Activated naive CD4-positive, alpha-beta T cell treated with anti-CD3 and anti-CD28 coated beads, Interleukin-2, amount 50 U/mL, for 24 hours (primary cell): ENCODE data around the gene ELOVL6.
A peak's percentile ranks its signal among the peaks of the same experiment; 100 is the strongest.

Experiments
- H3K27ac Mint-ChIP-seq: one replicate; pipeline ENCODE4 v1.8.0; 2021; ENCODE audit warnings: mild to moderate bottlenecking, mixed read lengths
- H3K27me3 Mint-ChIP-seq: one replicate; pipeline ENCODE4 v1.8.0; 2021; ENCODE audit warnings: mixed read lengths
- H3K36me3 Mint-ChIP-seq: one replicate; pipeline ENCODE4 v1.8.0; 2021; ENCODE audit warnings: mixed read lengths
- H3K4me1 Mint-ChIP-seq: one replicate; pipeline ENCODE4 v1.8.0; 2021; ENCODE audit warnings: mixed read lengths
- H3K4me3 Mint-ChIP-seq: one replicate; pipeline ENCODE4 v1.8.0; 2021; ENCODE audit warnings: mild to moderate bottlenecking, mixed read lengths
- H3K9me3 Mint-ChIP-seq: one replicate; pipeline ENCODE4 v1.8.0; 2021; ENCODE audit warnings: mixed read lengths

ELOVL6 gene

DNA sequence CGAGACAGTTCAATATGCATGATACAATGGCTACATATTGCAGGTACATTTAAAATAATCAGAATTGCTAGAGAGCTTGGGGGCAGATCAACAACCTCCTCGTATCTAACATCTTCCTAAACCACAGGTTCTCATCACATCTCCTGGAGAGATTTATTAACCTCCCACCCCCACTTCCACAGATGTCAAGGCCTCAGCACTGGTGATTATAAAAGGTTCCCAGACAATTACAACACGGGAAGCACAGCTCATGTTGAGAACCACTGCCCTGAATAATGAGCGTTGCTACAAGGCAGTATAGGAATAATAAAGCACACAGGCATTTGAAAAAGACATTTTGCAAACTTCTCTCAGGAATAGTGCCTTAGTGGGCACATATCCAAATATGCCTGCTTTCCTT lies 42.8 kb downstream of the ELOVL6 start:
- H3K36me3 Mint-ChIP-seq = no peaks in the 10 kb centered on the region
- no peaks in the 10 kb centered on the region for H3K4me1 Mint-ChIP-seq
- H3K27me3 Mint-ChIP-seq = no peaks in the 10 kb centered on the region
- no peak overlapping the region for H3K4me3 Mint-ChIP-seq
- no peaks in the 10 kb centered on the region for H3K9me3 Mint-ChIP-seq
- no peak overlapping the region for H3K27ac Mint-ChIP-seq

DNA sequence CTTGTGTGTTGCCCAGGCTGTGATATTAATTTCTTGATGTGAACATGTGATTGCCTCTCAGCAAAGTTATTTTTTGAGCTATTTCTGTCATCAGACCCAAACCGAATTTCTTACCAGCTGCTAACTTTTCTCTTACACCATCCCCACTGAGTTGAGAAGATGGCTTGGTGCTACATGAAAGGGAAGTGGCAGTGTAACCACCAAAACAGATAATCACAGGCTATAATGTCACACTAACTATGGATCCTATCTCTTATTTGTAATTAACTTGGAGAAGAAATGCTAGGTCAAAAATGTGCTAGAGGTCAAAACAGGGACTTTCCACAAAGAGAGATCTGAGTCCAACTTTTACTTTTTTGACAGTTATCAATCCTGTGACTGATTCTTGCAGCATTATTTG lies 43.8 kb downstream of the ELOVL6 start:
- Mint-ChIP-seq H3K4me3 (no peak overlapping the region), H3K27me3 (no peaks in the 10 kb centered on the region), H3K27ac (no peak overlapping the region), H3K4me1 (no peaks in the 10 kb centered on the region), H3K36me3 (no peaks in the 10 kb centered on the region), H3K9me3 (no peaks in the 10 kb centered on the region)

DNA sequence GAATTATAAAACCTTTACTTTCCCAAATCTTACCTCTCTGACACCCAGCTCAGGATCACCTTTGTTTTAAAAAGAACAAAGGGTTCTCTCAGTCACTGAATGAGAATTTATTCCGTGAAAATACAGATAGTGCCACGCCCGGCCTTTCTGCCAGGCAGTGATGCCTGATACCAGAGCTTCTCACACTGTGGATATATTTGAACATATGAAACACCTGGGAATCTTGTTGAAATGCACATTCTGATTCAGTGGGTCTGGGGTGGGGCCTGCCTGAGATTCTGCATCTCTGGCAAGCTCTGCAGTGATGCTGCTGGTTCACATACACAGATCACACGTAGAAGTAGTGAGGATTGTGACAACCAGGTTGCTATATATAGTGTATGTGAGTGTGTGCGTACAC lies 46.0 kb downstream of the ELOVL6 start:
- Mint-ChIP-seq H3K27ac (no peak overlapping the region), H3K4me1 (no peaks in the 10 kb centered on the region), H3K27me3 (no peaks in the 10 kb centered on the region), H3K4me3 (no peak overlapping the region), H3K9me3 (no peaks in the 10 kb centered on the region), H3K36me3 (no peaks in the 10 kb centered on the region)

GRCh38 chr4:110149089-110149488 lies 49.3 kb downstream of the ELOVL6 start:
- no peak overlapping the region for H3K27ac Mint-ChIP-seq
- H3K4me3 Mint-ChIP-seq = no peak overlapping the region
- H3K9me3 Mint-ChIP-seq = no peaks in the 10 kb centered on the region
- H3K27me3 Mint-ChIP-seq = no peaks in the 10 kb centered on the region
- no peaks in the 10 kb centered on the region for H3K4me1 Mint-ChIP-seq
- H3K36me3 Mint-ChIP-seq = no peaks in the 10 kb centered on the region

- H3K4me3 Mint-ChIP-seq = no peak overlapping the region
- H3K9me3 Mint-ChIP-seq = no peaks in the 10 kb centered on the region
- H3K4me1 Mint-ChIP-seq = no peaks in the 10 kb centered on the region
- no peak overlapping the region for H3K27ac Mint-ChIP-seq
- H3K27me3 Mint-ChIP-seq = no peaks in the 10 kb centered on the region
- no peaks in the 10 kb centered on the region for H3K36me3 Mint-ChIP-seq
Observed at GRCh38 chr4:110142461-110142860, 56.0 kb downstream of the ELOVL6 start.

- Mint-ChIP-seq H3K4me3 (no peak overlapping the region), H3K4me1 (no peaks in the 10 kb centered on the region), H3K36me3 (no peaks in the 10 kb centered on the region), H3K27me3 (no peaks in the 10 kb centered on the region), H3K9me3 (no peaks in the 10 kb centered on the region), H3K27ac (no peak overlapping the region)
Observed at GRCh38 chr4:110139815-110140214, 58.6 kb downstream of the ELOVL6 start.

- Mint-ChIP-seq H3K9me3 (no peaks in the 10 kb centered on the region), H3K4me3 (no peak overlapping the region), H3K27ac (no peak overlapping the region), H3K4me1 (no peaks in the 10 kb centered on the region), H3K27me3 (no peaks in the 10 kb centered on the region), H3K36me3 (no peaks in the 10 kb centered on the region)
Observed at GRCh38 chr4:110139111-110139510, 59.3 kb downstream of the ELOVL6 start.

DNA sequence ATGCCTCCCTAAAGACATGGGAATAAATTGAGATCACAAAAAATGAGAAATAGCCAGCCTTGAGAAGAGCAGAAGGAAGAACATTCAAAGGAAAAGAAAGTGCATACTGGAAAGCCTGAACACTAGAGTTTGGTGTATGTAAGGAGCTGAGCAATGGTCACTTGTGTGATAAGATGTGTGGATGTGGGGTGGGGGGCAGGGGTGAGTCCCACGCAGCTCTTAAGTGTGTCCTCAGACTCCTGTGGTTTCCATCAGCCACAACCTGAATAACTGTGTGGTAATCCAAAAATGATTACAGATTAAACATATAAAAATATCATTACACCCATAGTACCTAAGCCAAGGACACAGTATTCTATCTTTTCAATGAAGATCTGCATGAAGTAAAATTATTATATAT lies 59.9 kb downstream of the ELOVL6 start:
- H3K9me3 Mint-ChIP-seq = no peaks in the 10 kb centered on the region
- no peak overlapping the region for H3K27ac Mint-ChIP-seq
- H3K36me3 Mint-ChIP-seq = no peaks in the 10 kb centered on the region
- no peaks in the 10 kb centered on the region for H3K27me3 Mint-ChIP-seq
- no peak overlapping the region for H3K4me3 Mint-ChIP-seq
- no peaks in the 10 kb centered on the region for H3K4me1 Mint-ChIP-seq

GRCh38 chr4:110137829-110138228 lies 60.6 kb downstream of the ELOVL6 start:
- Mint-ChIP-seq H3K27ac (no peak overlapping the region), H3K27me3 (no peaks in the 10 kb centered on the region)

DNA sequence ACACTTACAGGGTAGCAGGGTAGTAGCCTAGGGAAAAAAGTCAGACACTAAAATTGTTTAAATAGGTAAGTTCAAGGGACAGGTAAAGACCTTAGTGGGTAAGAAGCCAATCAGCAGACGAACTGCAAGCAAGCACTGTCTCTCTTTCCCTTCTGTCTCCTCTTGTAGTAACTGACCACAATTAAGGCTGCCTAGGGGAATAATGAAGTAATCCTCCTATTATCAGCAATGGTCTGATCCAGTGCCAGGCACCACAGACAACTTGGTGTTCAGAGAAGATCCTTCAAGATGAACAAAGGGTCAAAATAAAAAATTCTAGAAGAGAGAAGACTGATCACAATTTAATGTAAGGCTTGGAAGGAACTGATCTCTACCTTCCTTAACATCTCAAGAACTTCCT lies 62.9 kb downstream of the ELOVL6 start:
- Mint-ChIP-seq H3K4me1 (no peaks in the 10 kb centered on the region), H3K27me3 (no peaks in the 10 kb centered on the region), H3K4me3 (no peak overlapping the region), H3K27ac (no peak overlapping the region), H3K36me3 (peaks cover 1% of the 10 kb centered on the region), H3K9me3 (no peaks in the 10 kb centered on the region)

More at GRCh38 chr4:110137829-110138228, 60.6 kb downstream of the ELOVL6 start:
- H3K36me3 Mint-ChIP-seq = no peaks in the 10 kb centered on the region
- H3K4me1 Mint-ChIP-seq = no peaks in the 10 kb centered on the region
- H3K4me3 Mint-ChIP-seq = no peak overlapping the region
- H3K9me3 Mint-ChIP-seq = no peaks in the 10 kb centered on the region

GRCh38 chr4:110135076-110135475 lies 63.3 kb downstream of the ELOVL6 start:
- Mint-ChIP-seq H3K27me3 (no peaks in the 10 kb centered on the region), H3K27ac (no peak overlapping the region), H3K9me3 (no peaks in the 10 kb centered on the region), H3K4me3 (no peak overlapping the region), H3K36me3 (peaks cover 1% of the 10 kb centered on the region), H3K4me1 (no peaks in the 10 kb centered on the region)

DNA sequence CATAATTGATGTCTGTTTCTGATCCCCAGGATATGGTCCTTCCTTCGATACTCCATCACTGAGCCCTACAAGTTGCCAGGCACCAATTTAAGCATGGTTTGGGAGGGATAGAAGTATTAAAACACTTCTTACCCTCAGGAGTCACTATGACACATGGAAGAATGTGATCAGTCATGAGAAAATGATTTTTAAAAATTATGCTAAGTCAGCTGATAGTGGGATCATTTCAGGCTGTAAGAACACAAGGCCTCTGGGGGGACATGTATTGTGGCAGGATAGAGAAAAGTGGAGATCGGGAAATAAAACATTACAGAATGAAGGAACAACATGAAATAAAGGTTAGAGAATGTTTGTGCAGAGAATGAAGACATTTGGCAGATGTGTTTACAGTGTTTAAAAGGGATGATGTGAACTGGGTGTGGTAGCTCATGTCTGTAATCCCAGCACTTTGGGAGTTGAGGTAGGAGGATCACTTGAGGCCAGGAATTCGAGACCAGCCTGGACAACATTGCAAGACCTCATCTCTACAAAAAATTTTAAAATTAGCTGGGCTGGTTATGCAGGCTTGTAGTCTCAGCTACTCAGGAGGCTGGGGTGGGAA lies 64.0 kb downstream of the ELOVL6 start:
- Mint-ChIP-seq H3K4me1 (no peaks in the 10 kb centered on the region), H3K9me3 (no peaks in the 10 kb centered on the region), H3K27ac (peak overlapping the region; percentile 20), H3K4me3 (no peak overlapping the region), H3K36me3 (peaks cover 1% of the 10 kb centered on the region), H3K27me3 (no peaks in the 10 kb centered on the region)

GRCh38 chr4:110132816-110133719 lies 65.3 kb downstream of the ELOVL6 start:
- H3K4me3 Mint-ChIP-seq = no peak overlapping the region
- H3K27ac Mint-ChIP-seq = peak overlapping the region; percentile 4
- no peaks in the 10 kb centered on the region for H3K27me3 Mint-ChIP-seq
- H3K4me1 Mint-ChIP-seq = peaks cover 7% of the 10 kb centered on the region
- peaks cover 1% of the 10 kb centered on the region for H3K36me3 Mint-ChIP-seq
- H3K9me3 Mint-ChIP-seq = no peaks in the 10 kb centered on the region

DNA sequence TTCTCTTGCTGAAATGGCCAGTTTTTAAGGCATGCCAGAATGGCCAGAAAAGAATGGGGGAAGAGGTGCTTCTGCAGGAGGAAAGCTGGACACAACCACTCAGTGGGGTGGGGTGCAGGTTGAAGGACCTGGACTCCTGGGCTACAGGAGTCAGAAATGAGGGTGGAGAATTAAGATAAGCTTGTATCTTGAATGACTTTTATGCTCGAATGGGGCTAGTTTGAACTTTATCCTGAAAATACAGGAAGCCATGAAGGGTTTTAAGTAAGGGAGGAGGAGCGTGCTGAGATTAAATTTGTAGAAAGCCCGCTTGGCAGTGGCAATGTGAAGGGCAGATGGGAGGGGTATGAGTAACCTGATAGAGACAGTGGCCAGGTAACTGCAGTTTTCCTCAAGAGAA lies 66.5 kb downstream of the ELOVL6 start:
- no peak overlapping the region for H3K27ac Mint-ChIP-seq
- H3K4me1 Mint-ChIP-seq = peaks cover 7% of the 10 kb centered on the region
- H3K9me3 Mint-ChIP-seq = no peaks in the 10 kb centered on the region
- peaks cover 1% of the 10 kb centered on the region for H3K36me3 Mint-ChIP-seq
- H3K27me3 Mint-ChIP-seq = no peaks in the 10 kb centered on the region
- no peak overlapping the region for H3K4me3 Mint-ChIP-seq

GRCh38 chr4:110130576-110131358 lies 67.6 kb downstream of the ELOVL6 start:
- peaks cover 5% of the 10 kb centered on the region for H3K36me3 Mint-ChIP-seq
- H3K9me3 Mint-ChIP-seq = no peaks in the 10 kb centered on the region
- no peak overlapping the region for H3K4me3 Mint-ChIP-seq
- no peaks in the 10 kb centered on the region for H3K27me3 Mint-ChIP-seq
- H3K4me1 Mint-ChIP-seq = peaks cover 7% of the 10 kb centered on the region
- H3K27ac Mint-ChIP-seq = no peak overlapping the region

- H3K27ac Mint-ChIP-seq = no peak overlapping the region
- no peaks in the 10 kb centered on the region for H3K27me3 Mint-ChIP-seq
- peaks cover 7% of the 10 kb centered on the region for H3K4me1 Mint-ChIP-seq
Observed at GRCh38 chr4:110129544-110129943, 68.9 kb downstream of the ELOVL6 start.

More at GRCh38 chr4:110129544-110129943, 68.9 kb downstream of the ELOVL6 start:
- Mint-ChIP-seq H3K36me3 (peaks cover 5% of the 10 kb centered on the region), H3K9me3 (no peaks in the 10 kb centered on the region), H3K4me3 (no peak overlapping the region)
